BJ (cell line): Measurements from ENCODE around the gene EPHB2. TPM values are rescaled to one million over a fixed set of nuclear protein-coding genes. Genes with fewer than 3 reads are reported as not detected.
A peak's percentile ranks its signal among the peaks of the same experiment; 100 is the strongest.

ENCODE experiments used
- CTCF ChIA-PET: fragments of 350-600 bp; formaldehyde crosslinking; extraction: SDS; loops from one replicate; lab custom pipeline; 2021; ENCODE audit warnings: antibody characterized with exemption, inconsistent platforms; lab: Yijun Ruan, JAX
- POLR2A ChIA-PET: fragments of 300-600 bp; sonication (Branson Sonifier 250); formaldehyde crosslinking; extraction: SDS; loops from one replicate; lab custom pipeline; 2021; ENCODE audit warnings: antibody characterized with exemption; lab: Charles Lee
- DNase-seq: peaks from one replicate; pipeline ENCODE4 v3.0.0-alpha.2; 2011; ENCODE audit warnings: low read depth
- H3K27me3 ChIP-seq: 2 replicates; pipeline ENCODE4 v1.6.0; 2011; ENCODE audit warnings: low read length; ENCODE audit not compliant: control insufficient read depth, insufficient read depth
- H3K36me3 ChIP-seq: 2 replicates; pipeline ENCODE4 v1.5.1; 2011; ENCODE audit warnings: low read length; ENCODE audit not compliant: control insufficient read depth, insufficient read depth
- H3K4me3 ChIP-seq: 2 replicates; pipeline ENCODE4 v1.5.1; 2011; ENCODE audit warnings: low read depth, mild to moderate bottlenecking, control low read depth, low read length
- CTCF ChIP-seq: IDR thresholded peaks from 2 replicates; pipeline ENCODE4 v1.5.1; 2011; ENCODE audit warnings: low read depth, mild to moderate bottlenecking, control low read depth, inconsistent platforms, low read length, moderate library complexity; ENCODE audit not compliant: insufficient read depth
- polyA plus RNA-seq: library from polyadenylated mRNA; depleted of rRNA; stranded (reverse); fragments of >200 nt; gene quantifications from 2 replicates; pipeline ENCODE4 v1.2.3, GENCODE V29; 2011

The EPHB2 gene
- polyA plus RNA-seq, 1 experiment: 8.7 TPM

- no peak overlapping the region for H3K4me3 ChIP-seq
- H3K36me3 ChIP-seq: no peaks in the 10 kb centered on the region
- TF ChIP-seq CTCF: no peak
- no peaks in the 10 kb centered on the region for H3K27me3 ChIP-seq
- CTCF ChIA-PET: interaction anchor here (2.3 kb wide), 1 partner anchor 103 kb away, joined by 6 read pairs; no protein-coding TSS in a partner anchor
- no peak for DNase-seq
- POLR2A ChIA-PET: no interaction called here
Observed at GRCh38 chr1:22807340-22807739, 96.7 kb downstream of the EPHB2 start.

GRCh38 chr1:22808186-22808675, 97.6 kb downstream of the EPHB2 start:
- Histone ChIP-seq H3K4me3 (no peak overlapping the region), H3K36me3 (no peaks in the 10 kb centered on the region), H3K27me3 (no peaks in the 10 kb centered on the region)
- no peak for TF ChIP-seq CTCF
- ChIA-PET POLR2A (no interaction called here), CTCF (interaction anchor here (0.6 to 2.3 kb wide), 6 partner anchors 23 to 742 kb away, joined by 3 to 11 read pairs (median 4); no protein-coding TSS in a partner anchor)
- DNase-seq: no peak

- no peak for TF ChIP-seq CTCF
- ChIA-PET CTCF (interaction anchor here (0.6 to 2.3 kb wide), 6 partner anchors 22 to 742 kb away, joined by 3 to 11 read pairs (median 4); no protein-coding TSS in a partner anchor), POLR2A (no interaction called here)
- H3K4me3 ChIP-seq: no peak overlapping the region
- DNase-seq: peak; percentile 44
- no peaks in the 10 kb centered on the region for H3K27me3 ChIP-seq
- H3K36me3 ChIP-seq: no peaks in the 10 kb centered on the region
Observed at GRCh38 chr1:22808676-22809483, 98.2 kb downstream of the EPHB2 start.

GRCh38 chr1:22809783-22810182, 99.1 kb downstream of the EPHB2 start:
- H3K27me3 ChIP-seq: no peaks in the 10 kb centered on the region
- ChIA-PET CTCF (interaction anchor here (1.7 to 2.3 kb wide), 2 partner anchors 36 to 52 kb away, joined by 4 to 11 read pairs; no protein-coding TSS in a partner anchor), POLR2A (no interaction called here)
- no peak for TF ChIP-seq CTCF
- no peak for DNase-seq
- no peaks in the 10 kb centered on the region for H3K36me3 ChIP-seq
- H3K4me3 ChIP-seq: no peak overlapping the region

- POLR2A ChIA-PET: no interaction called here
- DNase-seq: no peak
Observed at GRCh38 chr1:22810378-22810777, 99.7 kb downstream of the EPHB2 start.

More at GRCh38 chr1:22810378-22810777, 99.7 kb downstream of the EPHB2 start:
- TF ChIP-seq CTCF: no peak
- no peak overlapping the region for H3K4me3 ChIP-seq
- no peaks in the 10 kb centered on the region for H3K36me3 ChIP-seq
- H3K27me3 ChIP-seq: no peaks in the 10 kb centered on the region
- CTCF ChIA-PET: interaction anchor here (2.3 kb wide), 1 partner anchor 37 kb away, joined by 4 read pairs; no protein-coding TSS in a partner anchor
